MM.1S (cell line): ENCODE data around the gene ADCY9.

Experiments used
- CTCF ChIP-seq: fragments of 300-600 bp; sonication (generic); IDR thresholded peaks from 2 replicates; pipeline ENCODE4 v1.5.1; 2016; ENCODE audit warnings: antibody characterized with exemption, low read length, mixed read lengths
- EZH2 ChIP-seq: fragments of 300-600 bp; sonication (generic); optimal IDR thresholded peaks from 2 replicates; pipeline ENCODE3; 2017; ENCODE audit warnings: low read depth, mild to moderate bottlenecking, antibody characterized with exemption, low read length, mixed read lengths
- EZH2phosphoT487 ChIP-seq: fragments of 300-600 bp; sonication (generic); IDR thresholded peaks from 2 replicates; pipeline ENCODE4 v1.6.1; 2018; ENCODE audit warnings: antibody characterized with exemption, low read length

DNA sequence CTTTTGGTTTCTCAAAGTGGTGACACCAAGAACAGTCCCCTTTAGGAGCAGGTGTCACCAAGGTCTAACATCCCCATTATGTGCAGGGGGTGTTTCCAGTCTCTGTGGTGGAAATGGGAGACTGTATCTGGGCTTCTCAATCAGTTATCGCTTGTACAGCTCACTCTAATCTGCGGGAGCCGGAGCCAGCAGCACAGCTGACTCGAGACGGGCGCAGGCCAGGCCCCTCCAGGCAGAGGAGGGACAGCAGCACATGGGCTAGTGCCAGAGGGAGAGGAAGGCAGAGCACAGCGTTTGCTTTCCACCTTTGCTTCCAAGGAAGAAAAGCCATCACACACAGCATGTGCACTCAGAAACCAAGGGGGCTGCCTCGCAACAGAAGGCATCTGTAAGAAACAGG is 144.5 kb downstream of the ADCY9 start:
- no peak for TF ChIP-seq EZH2
- TF ChIP-seq CTCF: no peak
- TF ChIP-seq EZH2phosphoT487: no peak
